K562 (cell line): ENCODE results near the gene DPCD. TPM values are rescaled to one million over a fixed set of nuclear protein-coding genes. Genes with fewer than 3 reads are reported as not detected.

Experiments used
- ATAC-seq: fragments of 200-7000 bp; cut with Tn5 transposase; 3 replicates; pipeline ENCODE4 v1.9.1; 2020; ENCODE audit warnings: moderate library complexity
- BruUV-seq: library from RNA; stranded (reverse); fragments of 400-500 nt; replicated peaks from 2 replicates; lab custom pipeline; 2021; lab: Mats Ljungman, UMichigan
- CTCF ChIA-PET: fragments of 300-600 bp; formaldehyde crosslinking; extraction: SDS; loops from one replicate; lab custom pipeline; 2021; ENCODE audit warnings: low intra/inter-chr PET ratio; lab: Yijun Ruan, JAX
- POLR2A ChIA-PET: fragments of 300-600, 350-650 bp; sonication (Branson Sonifier 250); formaldehyde crosslinking; extraction: SDS; loops from one replicate; lab custom pipeline; 2021; ENCODE audit warnings: antibody characterized with exemption, inconsistent platforms; lab: Yijun Ruan, JAX
- DNase-seq, 4 experiments: peaks; one replicate each; pipeline versions ENCODE4 v3.0.0 to v3.0.0-alpha.2; 2011 to 2018; ENCODE audit warnings: low spot score in 3 of 4, mixed read lengths in 3 of 4; ENCODE audit errors: extremely low read depth in 1 of 4
- FAIRE-seq: peaks from 2 replicates; lab custom pipeline; 2011; peaks lifted over from hg19 to GRCh38; lab: Jason Lieb, UNC
- H2AFZ ChIP-seq: 2 replicates; pipeline ENCODE4 v1.6.0; 2011; ENCODE audit warnings: low read depth, low read length, control low read depth, inconsistent platforms
- H3K27ac ChIP-seq: fragments of 200-600 bp; 3 replicates; pipeline ENCODE4 v1.8.0; 2011; ENCODE audit warnings: low read depth, mild to moderate bottlenecking, control low read depth, inconsistent platforms, low read length, moderate library complexity, mixed read lengths; ENCODE audit errors: extremely low read depth
- H3K27me3 ChIP-seq, 2 experiments: fragments of 300-600 bp in 1 of 2; 2 replicates in 1 of 2; 3 replicates in 1 of 2; pipeline versions ENCODE4 v1.6.0 to v1.8.0; 2011; ENCODE audit warnings: inconsistent platforms in 2 of 2, low read length in 2 of 2, mild to moderate bottlenecking in 1 of 2, mixed read lengths in 1 of 2, moderate library complexity in 1 of 2; ENCODE audit not compliant: control insufficient read depth in 2 of 2, insufficient read depth in 2 of 2
- H3K36me3 ChIP-seq: fragments of 300-600 bp; 3 replicates; pipeline ENCODE4 v1.8.0; 2011; ENCODE audit warnings: mild to moderate bottlenecking, low read length, inconsistent platforms; ENCODE audit not compliant: control insufficient read depth, insufficient read depth
- H3K4me1 ChIP-seq, 2 experiments: fragments of 200-600 bp in 1 of 2; replicated peaks in 1 of 2; 2 replicates in 1 of 2; 3 replicates in 1 of 2; pipeline versions ENCODE4 v1.5.1 to v1.8.0; 2011; ENCODE audit warnings: inconsistent platforms in 2 of 2, low read length in 2 of 2, mild to moderate bottlenecking in 1 of 2, mixed read lengths in 1 of 2, moderate library complexity in 1 of 2; ENCODE audit not compliant: control insufficient read depth in 2 of 2, insufficient read depth in 2 of 2
- H3K4me2 ChIP-seq: 2 replicates; pipeline ENCODE4 v1.6.1; 2011; ENCODE audit warnings: low read length, control low read depth, inconsistent platforms, mixed read lengths; ENCODE audit not compliant: insufficient read depth
- H3K4me3 ChIP-seq: fragments of 200-600 bp; sonication (generic), shearing (Covaris generic); 2 replicates; pipeline ENCODE4 v1.5.1; 2016; ENCODE audit warnings: control low read depth, inconsistent platforms
- H3K79me2 ChIP-seq: fragments of 200-600 bp; 3 replicates; pipeline ENCODE4 v1.8.0; 2011; ENCODE audit warnings: low read length, inconsistent platforms; ENCODE audit not compliant: control insufficient read depth, insufficient read depth
- H3K9ac ChIP-seq, 2 experiments: 2 replicates each; pipeline versions ENCODE4 v1.6.0 to v1.6.1; 2011; ENCODE audit warnings: low read depth in 2 of 2, low read length in 2 of 2, control low read depth in 1 of 2, inconsistent platforms in 1 of 2, mild to moderate bottlenecking in 1 of 2, mixed read lengths in 1 of 2; ENCODE audit not compliant: insufficient read depth in 1 of 2
- H3K9me1 ChIP-seq: one replicate; pipeline ENCODE4 v1.6.0; 2011; ENCODE audit warnings: inconsistent platforms, mild to moderate bottlenecking, low read length, moderate library complexity; ENCODE audit not compliant: control insufficient read depth, insufficient read depth
- H3K9me3 ChIP-seq: replicated peaks from 2 replicates; pipeline ENCODE4 v1.5.1; 2011; ENCODE audit warnings: low read depth, low read length, inconsistent platforms; ENCODE audit not compliant: control insufficient read depth, insufficient read depth
- H4K20me1 ChIP-seq: replicated peaks from 2 replicates; pipeline ENCODE4 v1.6.1; 2011; ENCODE audit warnings: low read length, inconsistent platforms, mixed read lengths; ENCODE audit not compliant: control insufficient read depth, insufficient read depth
- BRCA1 ChIP-seq, 2 experiments: fragments of 450-650 bp in 1 of 2; sonication (generic) in 1 of 2; formaldehyde crosslinking in 1 of 2; IDR thresholded peaks; 2 replicates each; pipeline versions ENCODE4 v1.5.0 to v1.6.1; 2017 to 2020; ENCODE audit warnings: mild to moderate bottlenecking in 1 of 2, missing genetic modification reagents in 1 of 2
- CEBPG ChIP-seq, 3 experiments: fragments of 200-800 bp in 1 of 3; sonication (Bioruptor generic) in 1 of 3; sonication (generic) in 1 of 3; formaldehyde crosslinking in 1 of 3; IDR thresholded peaks in 2 of 3; conservative IDR thresholded peaks in 1 of 3; 2 replicates each; pipeline versions ENCODE4 v1.6.1 to v1.8.0; 2016 to 2022; ENCODE audit warnings: missing compliant biosample characterization in 2 of 3, missing genetic modification characterization in 2 of 3, mild to moderate bottlenecking in 1 of 3, missing genetic modification reagents in 1 of 3
- HMG20A ChIP-seq: fragments of 450-650 bp; formaldehyde crosslinking; conservative IDR thresholded peaks from 2 replicates; pipeline ENCODE4 v1.4.0; 2020; ENCODE audit warnings: mild to moderate bottlenecking, mixed read lengths
- PRMT5 ChIP-seq: sonication (generic); formaldehyde crosslinking; IDR thresholded peaks from 2 replicates; pipeline ENCODE4 v1.5.0; 2020; ENCODE audit warnings: missing genetic modification reagents
- RFX1 ChIP-seq: fragments of 450-650 bp; IDR thresholded peaks from 2 replicates; pipeline ENCODE4 v1.6.1; 2016; ENCODE audit warnings: mild to moderate bottlenecking, moderate library complexity
- SPI1 ChIP-seq: IDR thresholded peaks from 2 replicates; pipeline ENCODE4 v1.6.1; 2011; ENCODE audit warnings: low read depth, low read length, control low read depth, borderline replicate concordance
- WGBS: fragments of 100-300 bp; shearing (Covaris generic); methylation state at CpG from one replicate; pipeline ENCODE4 v1.1.6; 2016; ENCODE audit warnings: low coverage, mixed read lengths; ENCODE audit not compliant: insufficient coverage; ENCODE audit errors: missing lambda C conversion rate; 5-methylcytosine and 5-hydroxymethylcytosine counted together
- in situ Hi-C: fragments of 300-500 bp; cut with MboI; formaldehyde crosslinking; loops from 4 replicates; pipeline ENCODE4 v1.15.0; 2018; ENCODE audit warnings: inconsistent platforms, mixed read lengths
- intact Hi-C: fragments of 100-400 bp; cut with micrococcal nuclease; formaldehyde crosslinking; loops from 2 replicates; pipeline ENCODE4 v1.14.2; 2022
- polyA plus RNA-seq, 8 experiments: library from polyadenylated mRNA; depleted of rRNA in 4 of 8; stranded (reverse) in 5 of 8; unstranded in 3 of 8; fragments of >200 nt; fragmentation: Nextera tagmentation in 2 of 8; fragmentation: Illumina TruSeq in 1 of 8; extraction: Ambion mirVana in 2 of 8; extraction: Trizol in 1 of 8; gene quantifications; 2 replicates each; pipeline versions ENCODE4 v1.2.1 to v1.2.3, GENCODE V29; 2011 to 2014; ENCODE audit warnings: inconsistent platforms in 1 of 8, missing spikeins in 1 of 8
- total RNA-seq, 7 experiments: library from RNA; depleted of rRNA in 6 of 7; stranded (reverse); fragments of >200 nt in 6 of 7; fragmentation: Illumina TruSeq in 2 of 7; extraction: Trizol in 2 of 7; gene quantifications; 2 replicates each; pipeline versions ENCODE4 v1.2.1 to v1.2.3, GENCODE V29; 2011 to 2021; ENCODE audit warnings: low replicate concordance in 1 of 7
- TF ChIP-seq, protein P1 (sequence below): fragments of 250-450 bp; sonication (Bioruptor Pico); IDR thresholded peaks from 2 replicates; pipeline ENCODE4 v1.5.0; 2021
- TF ChIP-seq, protein P2 (sequence below): fragments of 150-350 bp; IDR thresholded peaks from 2 replicates; pipeline ENCODE4 v1.6.1; 2014; ENCODE audit warnings: low read depth, mild to moderate bottlenecking, low read length, borderline replicate concordance
- TF ChIP-seq, protein P3 (sequence below): fragments of 450-650 bp; IDR thresholded peaks from 2 replicates; pipeline ENCODE4 v1.6.1; 2016; ENCODE audit warnings: antibody characterized with exemption
- TF ChIP-seq, protein P4 (sequence below): sonication (generic); formaldehyde crosslinking; IDR thresholded peaks from 2 replicates; pipeline ENCODE4 v1.8.1; 2022; ENCODE audit warnings: missing genetic modification reagents
- TF ChIP-seq, protein P5 (sequence below), 2 experiments: fragments of 450-650 bp; IDR thresholded peaks; 2 replicates each; pipeline ENCODE4 v1.6.1; 2016

The DPCD gene
- total and polyA plus RNA-seq, 9 of the 15 experiments (the other 6 are each of a cell fraction or from before 2014, with no cell fraction given): 12.1 to 45.2 (median 20.0) TPM

DNA sequence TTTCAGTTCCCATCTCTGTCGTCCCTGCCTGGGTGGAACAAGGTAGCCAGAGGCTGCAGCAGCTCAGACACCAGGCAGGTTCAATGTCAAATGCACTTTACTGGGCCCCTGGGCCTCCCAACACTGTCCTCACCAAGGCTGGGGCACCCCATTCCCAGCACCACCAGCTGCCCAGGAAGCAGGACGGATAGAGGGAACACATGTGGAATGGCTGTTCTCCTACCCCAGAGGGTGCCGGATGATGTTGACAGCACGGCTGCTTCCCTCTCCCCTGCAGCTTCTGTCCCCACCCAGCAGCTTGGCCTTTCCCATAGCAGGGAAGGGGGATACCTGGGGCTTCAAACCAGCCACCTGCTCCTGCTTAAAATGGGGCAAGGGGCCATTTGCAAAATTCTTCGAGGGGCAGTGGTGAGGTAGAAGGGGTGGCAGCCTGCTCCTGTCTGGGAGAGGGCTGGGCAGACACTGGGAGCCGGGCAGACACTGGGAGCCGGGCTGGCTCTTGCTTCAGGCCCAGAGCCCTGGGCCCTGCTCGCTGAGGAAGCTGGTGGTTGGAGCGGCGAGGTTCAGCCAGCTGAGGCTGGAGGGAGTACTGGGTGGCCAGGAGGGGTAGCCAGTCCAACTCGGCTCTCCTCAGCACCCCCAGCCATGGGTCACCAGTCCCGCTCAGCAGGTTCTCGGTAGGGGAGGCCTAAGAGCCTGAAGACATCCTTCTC, 9.2 kb upstream of the DPCD start:
- FAIRE-seq: no peak
- no peaks in the 10 kb centered on the region for H3K27me3 ChIP-seq
- H3K9me1 ChIP-seq: peaks cover 9% of the 10 kb centered on the region
- WGBS: 89% methylated on average over 11 of the region's 13 CpGs
- H3K4me1 ChIP-seq: peaks cover 28 to 46% of the 10 kb centered on the region in 2 experiments
- H3K79me2 ChIP-seq: no peaks in the 10 kb centered on the region
- CTCF ChIA-PET: interaction anchor here (1.1 kb wide), 1 partner anchor 24 kb away, joined by 3 read pairs; no protein-coding TSS in a partner anchor
- no peak for ATAC-seq
- no peak overlapping the region for H3K27ac ChIP-seq
- H4K20me1 ChIP-seq: no peaks in the 10 kb centered on the region; the same call in 1 of the 2 replicates
- no peaks in the 10 kb centered on the region for H3K9me3 ChIP-seq
- POLR2A ChIA-PET: interaction anchor here (0.6 to 1.1 kb wide), 4 partner anchors 8 to 66 kb away, joined by 3 to 6 read pairs (median 3); partner anchors contain the start of genes DPCD and POLL
- no peak for DNase-seq
- BruUV-seq: no TSS peak
- H2AFZ ChIP-seq: no peak overlapping the region
- peaks cover 35% of the 10 kb centered on the region; the same call in 2 of the 3 replicates for H3K36me3 ChIP-seq
- no peak overlapping the region for H3K4me3 ChIP-seq
- no peak overlapping the region for H3K4me2 ChIP-seq
- no peak overlapping the region; a peak in 1 of 4 replicates for H3K9ac ChIP-seq
- intact Hi-C loops (loop anchor here (10.0 kb wide), 1 partner anchor 134 kb away; no protein-coding TSS in a partner anchor), in situ Hi-C loops (no loop called here)
- TF ChIP-seq, protein P1, sequence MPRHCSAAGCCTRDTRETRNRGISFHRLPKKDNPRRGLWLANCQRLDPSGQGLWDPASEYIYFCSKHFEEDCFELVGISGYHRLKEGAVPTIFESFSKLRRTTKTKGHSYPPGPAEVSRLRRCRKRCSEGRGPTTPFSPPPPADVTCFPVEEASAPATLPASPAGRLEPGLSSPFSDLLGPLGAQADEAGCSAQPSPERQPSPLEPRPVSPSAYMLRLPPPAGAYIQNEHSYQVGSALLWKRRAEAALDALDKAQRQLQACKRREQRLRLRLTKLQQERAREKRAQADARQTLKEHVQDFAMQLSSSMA (CRISPR knock-in tag): no peak
- no peak for TF ChIP-seq PRMT5 (CRISPR knock-in tag)
- TF ChIP-seq, protein P2, sequence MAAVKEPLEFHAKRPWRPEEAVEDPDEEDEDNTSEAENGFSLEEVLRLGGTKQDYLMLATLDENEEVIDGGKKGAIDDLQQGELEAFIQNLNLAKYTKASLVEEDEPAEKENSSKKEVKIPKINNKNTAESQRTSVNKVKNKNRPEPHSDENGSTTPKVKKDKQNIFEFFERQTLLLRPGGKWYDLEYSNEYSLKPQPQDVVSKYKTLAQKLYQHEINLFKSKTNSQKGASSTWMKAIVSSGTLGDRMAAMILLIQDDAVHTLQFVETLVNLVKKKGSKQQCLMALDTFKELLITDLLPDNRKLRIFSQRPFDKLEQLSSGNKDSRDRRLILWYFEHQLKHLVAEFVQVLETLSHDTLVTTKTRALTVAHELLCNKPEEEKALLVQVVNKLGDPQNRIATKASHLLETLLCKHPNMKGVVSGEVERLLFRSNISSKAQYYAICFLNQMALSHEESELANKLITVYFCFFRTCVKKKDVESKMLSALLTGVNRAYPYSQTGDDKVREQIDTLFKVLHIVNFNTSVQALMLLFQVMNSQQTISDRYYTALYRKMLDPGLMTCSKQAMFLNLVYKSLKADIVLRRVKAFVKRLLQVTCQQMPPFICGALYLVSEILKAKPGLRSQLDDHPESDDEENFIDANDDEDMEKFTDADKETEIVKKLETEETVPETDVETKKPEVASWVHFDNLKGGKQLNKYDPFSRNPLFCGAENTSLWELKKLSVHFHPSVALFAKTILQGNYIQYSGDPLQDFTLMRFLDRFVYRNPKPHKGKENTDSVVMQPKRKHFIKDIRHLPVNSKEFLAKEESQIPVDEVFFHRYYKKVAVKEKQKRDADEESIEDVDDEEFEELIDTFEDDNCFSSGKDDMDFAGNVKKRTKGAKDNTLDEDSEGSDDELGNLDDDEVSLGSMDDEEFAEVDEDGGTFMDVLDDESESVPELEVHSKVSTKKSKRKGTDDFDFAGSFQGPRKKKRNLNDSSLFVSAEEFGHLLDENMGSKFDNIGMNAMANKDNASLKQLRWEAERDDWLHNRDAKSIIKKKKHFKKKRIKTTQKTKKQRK: no peak
- TF ChIP-seq HMG20A (CRISPR knock-in tag): no peak
- TF ChIP-seq, protein P3, sequence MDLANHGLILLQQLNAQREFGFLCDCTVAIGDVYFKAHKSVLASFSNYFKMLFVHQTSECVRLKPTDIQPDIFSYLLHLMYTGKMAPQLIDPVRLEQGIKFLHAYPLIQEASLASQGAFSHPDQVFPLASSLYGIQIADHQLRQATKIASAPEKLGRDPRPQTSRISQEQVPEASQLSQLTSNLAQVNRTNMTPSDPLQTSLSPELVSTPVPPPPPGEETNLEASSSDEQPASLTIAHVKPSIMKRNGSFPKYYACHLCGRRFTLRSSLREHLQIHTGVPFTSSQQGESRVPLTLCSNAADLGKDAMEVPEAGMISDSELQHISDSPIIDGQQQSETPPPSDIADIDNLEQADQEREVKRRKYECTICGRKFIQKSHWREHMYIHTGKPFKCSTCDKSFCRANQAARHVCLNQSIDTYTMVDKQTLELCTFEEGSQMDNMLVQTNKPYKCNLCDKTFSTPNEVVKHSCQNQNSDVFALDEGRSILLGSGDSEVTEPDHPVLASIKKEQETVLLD: no peak
- TF ChIP-seq, protein P4, sequence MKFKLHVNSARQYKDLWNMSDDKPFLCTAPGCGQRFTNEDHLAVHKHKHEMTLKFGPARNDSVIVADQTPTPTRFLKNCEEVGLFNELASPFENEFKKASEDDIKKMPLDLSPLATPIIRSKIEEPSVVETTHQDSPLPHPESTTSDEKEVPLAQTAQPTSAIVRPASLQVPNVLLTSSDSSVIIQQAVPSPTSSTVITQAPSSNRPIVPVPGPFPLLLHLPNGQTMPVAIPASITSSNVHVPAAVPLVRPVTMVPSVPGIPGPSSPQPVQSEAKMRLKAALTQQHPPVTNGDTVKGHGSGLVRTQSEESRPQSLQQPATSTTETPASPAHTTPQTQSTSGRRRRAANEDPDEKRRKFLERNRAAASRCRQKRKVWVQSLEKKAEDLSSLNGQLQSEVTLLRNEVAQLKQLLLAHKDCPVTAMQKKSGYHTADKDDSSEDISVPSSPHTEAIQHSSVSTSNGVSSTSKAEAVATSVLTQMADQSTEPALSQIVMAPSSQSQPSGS (CRISPR knock-in tag): no peak
- TF ChIP-seq BRCA1 (IDR thresholded peaks at IDR 0.05): no peak
- no peak for TF ChIP-seq BRCA1 (CRISPR knock-in tag; IDR thresholded peaks at IDR 0.05)
- no peak for TF ChIP-seq SPI1
- no peak for TF ChIP-seq CEBPG (CRISPR knock-in tag; IDR thresholded peaks at IDR 0.05)
- TF ChIP-seq CEBPG (tag; conservative IDR thresholded peaks at IDR 0.05 in 1 of 2, IDR thresholded peaks at IDR 0.05 in 1 of 2): no peak
- TF ChIP-seq RFX1: no peak
- TF ChIP-seq, protein P5, sequence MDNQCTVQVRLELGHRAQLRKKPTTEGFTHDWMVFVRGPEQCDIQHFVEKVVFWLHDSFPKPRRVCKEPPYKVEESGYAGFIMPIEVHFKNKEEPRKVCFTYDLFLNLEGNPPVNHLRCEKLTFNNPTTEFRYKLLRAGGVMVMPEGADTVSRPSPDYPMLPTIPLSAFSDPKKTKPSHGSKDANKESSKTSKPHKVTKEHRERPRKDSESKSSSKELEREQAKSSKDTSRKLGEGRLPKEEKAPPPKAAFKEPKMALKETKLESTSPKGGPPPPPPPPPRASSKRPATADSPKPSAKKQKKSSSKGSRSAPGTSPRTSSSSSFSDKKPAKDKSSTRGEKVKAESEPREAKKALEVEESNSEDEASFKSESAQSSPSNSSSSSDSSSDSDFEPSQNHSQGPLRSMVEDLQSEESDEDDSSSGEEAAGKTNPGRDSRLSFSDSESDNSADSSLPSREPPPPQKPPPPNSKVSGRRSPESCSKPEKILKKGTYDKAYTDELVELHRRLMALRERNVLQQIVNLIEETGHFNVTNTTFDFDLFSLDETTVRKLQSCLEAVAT (IDR thresholded peaks at IDR 0.05): no peak
